HepG2 (cell line): ENCODE results near the gene SLC8B1.

Source experiments
- CREB1 ChIP-seq, 2 experiments: fragments of 450-650 bp in 1 of 2; IDR thresholded peaks; 2 replicates each; pipeline ENCODE4 v1.6.1; 2016 to 2017; ENCODE audit warnings: control low read depth in 1 of 2, mild to moderate bottlenecking in 1 of 2, missing compliant biosample characterization in 1 of 2, missing genetic modification characterization in 1 of 2
- KAT8 ChIP-seq: IDR thresholded peaks from 2 replicates; pipeline ENCODE4 v1.6.1; 2016; ENCODE audit warnings: missing genetic modification reagents, missing compliant biosample characterization
- NFYB ChIP-seq: sonication (generic); formaldehyde crosslinking; IDR thresholded peaks from 2 replicates; pipeline ENCODE4 v1.4.0; 2020; ENCODE audit warnings: missing genetic modification reagents
- POLR2A ChIP-seq, 2 experiments: IDR thresholded peaks; 2 replicates each; pipeline ENCODE4 v1.6.1; 2011; ENCODE audit warnings: low read depth in 2 of 2, low read length in 2 of 2, mild to moderate bottlenecking in 1 of 2, moderate library complexity in 1 of 2; ENCODE audit not compliant: insufficient read depth in 1 of 2
- POLR2AphosphoS2 ChIP-seq: IDR thresholded peaks from 2 replicates; pipeline ENCODE4 v1.6.1; 2011; ENCODE audit warnings: low read depth, low read length, improper control_type of control experiment
- SMYD3 ChIP-seq: sonication (generic); formaldehyde crosslinking; IDR thresholded peaks from 2 replicates; pipeline ENCODE4 v1.8.1; 2023; ENCODE audit warnings: mild to moderate bottlenecking, missing genetic modification reagents
- YY1 ChIP-seq: IDR thresholded peaks from 2 replicates; pipeline ENCODE4 v1.6.1; 2011; ENCODE audit warnings: low read length, low read depth, moderate library complexity, mild to moderate bottlenecking; ENCODE audit not compliant: insufficient read depth, insufficient replicate concordance

- TF ChIP-seq CREB1 (IDR thresholded peaks at IDR 0.05) (no peak), CREB1 (CRISPR knock-in tag; IDR thresholded peaks at IDR 0.05) (no peak), YY1 (no peak), POLR2A (IDR thresholded peaks at IDR 0.05; ENCODE audit: insufficient read depth in 1 of 2, low read depth in 2 of 2, low read length in 2 of 2) (no peak), SMYD3 (CRISPR knock-in tag) (no peak), NFYB (CRISPR knock-in tag) (no peak), KAT8 (CRISPR knock-in tag) (no peak), POLR2AphosphoS2 (no peak)
These were observed 86.0 kb downstream of the SLC8B1 start for GRCh38 chr12:113248842-113249435.
